Astrocyte of the cerebellum (primary cell): ENCODE results near the gene KRTAP1-4.

Source experiments
- DNase-seq: peaks from one replicate; pipeline ENCODE4 v3.0.0-alpha.2; 2011; ENCODE audit warnings: low read depth
- H3K4me3 ChIP-seq: 2 replicates; pipeline ENCODE4 v1.5.1; 2011; ENCODE audit warnings: mild to moderate bottlenecking, low read depth, low read length, moderate library complexity
- CTCF ChIP-seq: IDR thresholded peaks from 2 replicates; pipeline ENCODE4 v1.5.1; 2012; ENCODE audit warnings: low read length, low read depth, moderate library complexity, mild to moderate bottlenecking; ENCODE audit errors: missing control alignments
- in situ Hi-C: cut with HindIII; loops from 2 replicates; pipeline ENCODE4 v1.10.0; 2017; ENCODE audit warnings: low sequenced_read_pairs

KRTAP1-4 gene

DNA sequence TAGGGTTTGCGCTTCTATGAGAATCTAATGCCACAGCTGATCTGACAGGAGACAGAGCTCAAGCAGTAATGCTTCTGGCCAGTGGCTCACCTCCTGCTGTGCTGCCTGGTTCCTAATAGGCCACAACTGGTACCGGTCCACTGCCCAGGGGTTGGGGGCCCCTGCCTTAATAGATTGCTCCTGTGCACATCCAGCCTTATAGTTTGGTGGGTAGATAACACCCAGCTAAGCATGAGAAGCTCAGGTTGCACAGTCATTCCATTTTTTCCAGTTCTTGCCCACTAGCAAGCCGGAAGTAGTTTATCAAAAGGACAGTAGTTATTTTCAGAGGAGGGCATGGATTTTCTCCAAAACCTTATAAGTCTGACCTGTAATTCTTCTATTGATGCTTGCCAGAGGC lies 10.6 kb downstream of the KRTAP1-4 start:
- no peak for TF ChIP-seq CTCF
- in situ Hi-C loops = no loop called here
- no peak for DNase-seq
- H3K4me3 ChIP-seq = no peak overlapping the region

DNA sequence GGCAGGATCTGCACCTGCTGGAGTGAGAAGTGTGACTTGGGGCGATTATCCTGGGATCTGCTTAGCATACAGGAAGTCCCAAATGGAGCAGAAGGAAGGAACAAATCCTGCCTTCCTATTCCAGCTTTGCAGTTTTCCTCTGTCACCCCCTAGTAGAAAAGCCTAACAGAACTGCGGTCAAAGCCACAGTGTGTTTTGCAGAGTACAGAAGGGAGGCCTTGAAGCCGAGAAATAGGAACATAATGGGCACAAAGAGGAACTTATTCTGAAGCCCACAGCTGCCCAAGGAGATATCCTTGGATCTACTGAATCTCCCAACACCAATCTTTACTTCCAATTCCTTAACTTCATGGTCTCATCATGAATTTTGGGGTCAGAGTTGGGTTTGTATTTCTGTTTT lies 11.5 kb downstream of the KRTAP1-4 start:
- no peak overlapping the region for H3K4me3 ChIP-seq
- no peak for DNase-seq
- in situ Hi-C loops = no loop called here
- no peak for TF ChIP-seq CTCF

- in situ Hi-C loops = no loop called here
- TF ChIP-seq CTCF = no peak
- H3K4me3 ChIP-seq = no peak overlapping the region
- no peak for DNase-seq
Measured at GRCh38 chr17:41016578-41017215, 13.3 kb downstream of the KRTAP1-4 start.

GRCh38 chr17:41015454-41015853 lies 14.5 kb downstream of the KRTAP1-4 start:
- TF ChIP-seq CTCF = no peak
- H3K4me3 ChIP-seq = no peak overlapping the region
- DNase-seq = no peak
- in situ Hi-C loops = no loop called here

DNA sequence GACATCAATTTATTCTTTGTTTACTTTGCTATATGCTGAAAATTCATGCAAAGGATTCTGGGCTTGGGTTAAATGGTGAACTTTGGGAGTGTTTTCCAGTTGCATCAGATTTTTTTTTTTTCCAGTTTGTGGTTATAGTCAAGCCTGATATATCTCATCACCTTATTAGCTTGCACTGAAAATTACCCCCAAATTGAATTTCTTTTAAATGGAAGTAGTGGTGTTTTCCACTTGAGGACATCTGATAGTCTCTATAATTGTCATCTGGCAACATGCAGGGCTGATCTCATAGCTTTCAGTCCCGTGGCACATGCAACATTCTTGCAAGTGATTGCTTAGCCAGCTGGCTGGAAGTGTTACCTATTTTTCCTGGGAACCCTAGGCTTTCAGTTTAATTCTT lies 16.4 kb downstream of the KRTAP1-4 start:
- H3K4me3 ChIP-seq = no peak overlapping the region
- no peak for TF ChIP-seq CTCF
- in situ Hi-C loops = no loop called here
- DNase-seq = no peak

- in situ Hi-C loops = no loop called here
- no peak overlapping the region for H3K4me3 ChIP-seq
- TF ChIP-seq CTCF = no peak
- no peak for DNase-seq
Measured at GRCh38 chr17:41013181-41013580, 16.8 kb downstream of the KRTAP1-4 start.
